ENCODE measurements around the gene SCT. TPM values are rescaled to one million over a fixed set of nuclear protein-coding genes. Genes with fewer than 3 reads are reported as not detected.

The SCT gene
- total RNA-seq, 1 donor from 2014 or later, result not detected

DNA sequence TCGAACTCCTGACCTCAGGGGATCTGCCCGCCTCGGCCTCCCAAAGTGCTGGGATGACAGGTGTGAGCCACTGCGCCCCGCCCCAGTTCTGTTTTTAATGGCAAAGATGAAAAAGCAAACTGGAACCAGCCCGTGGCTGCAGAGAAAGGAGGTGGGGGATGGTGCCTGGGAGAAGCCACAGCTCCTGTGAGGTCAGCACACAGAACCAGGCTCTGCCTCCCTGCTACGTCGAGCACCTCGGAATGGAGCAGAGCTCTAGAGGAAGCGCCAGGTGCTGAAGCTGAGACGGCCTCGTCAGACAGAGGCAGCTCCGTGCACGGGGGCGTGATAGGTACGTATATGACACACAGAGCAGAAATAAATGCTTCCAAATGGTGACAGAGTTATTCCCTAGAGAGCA lies 18.6 kb upstream of the SCT start:
- no peak for DNase-seq (ENCODE audit: low spot score)
- intact Hi-C loops (cut with DNase I), result no loop called here

DNA sequence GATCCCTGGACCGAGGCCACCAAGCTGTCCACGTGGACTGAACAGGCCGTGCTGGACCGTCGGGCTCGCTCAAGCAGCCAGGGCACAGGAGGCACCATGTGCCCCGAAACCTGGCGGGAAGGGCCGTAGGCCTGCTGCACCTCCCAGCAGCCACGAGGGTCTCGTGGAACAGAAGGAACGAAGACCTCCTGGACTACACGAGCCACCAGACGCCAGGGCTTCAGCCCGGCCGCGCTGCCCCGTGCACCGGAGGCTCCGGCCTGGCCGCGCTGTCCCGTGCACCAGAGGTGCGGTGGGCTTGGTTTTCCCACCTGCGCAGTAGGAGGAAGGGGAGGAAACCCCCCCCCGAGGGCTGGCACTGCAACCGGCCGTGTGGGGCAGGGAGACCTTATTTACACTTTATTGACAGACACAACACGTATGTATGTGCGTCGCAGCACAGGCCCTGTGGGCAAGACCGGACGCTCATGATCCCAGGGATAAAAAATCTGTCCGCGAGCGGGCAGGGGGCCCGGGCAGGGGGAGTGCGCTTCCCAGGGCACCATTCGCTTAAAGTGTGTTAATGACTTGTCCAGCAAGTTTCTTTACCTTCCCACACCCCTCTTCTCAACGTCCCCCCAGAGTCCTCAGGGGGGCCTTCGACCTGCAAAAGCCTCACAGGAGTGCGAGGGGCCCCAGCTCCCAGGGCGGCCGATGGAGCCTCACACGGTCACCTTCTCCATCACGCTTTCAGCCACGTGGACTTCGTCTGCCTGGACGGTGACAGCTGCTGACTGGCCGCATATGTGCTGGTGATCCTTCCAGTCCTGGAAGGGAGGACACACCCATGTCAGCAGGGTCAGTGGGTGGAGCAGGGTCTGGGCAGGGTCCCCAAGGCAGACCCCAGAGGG lies 17.1 kb upstream of the SCT start:
- intact Hi-C loops (cut with DNase I), result no loop called here
- no peak for DNase-seq (ENCODE audit: low spot score)

DNA sequence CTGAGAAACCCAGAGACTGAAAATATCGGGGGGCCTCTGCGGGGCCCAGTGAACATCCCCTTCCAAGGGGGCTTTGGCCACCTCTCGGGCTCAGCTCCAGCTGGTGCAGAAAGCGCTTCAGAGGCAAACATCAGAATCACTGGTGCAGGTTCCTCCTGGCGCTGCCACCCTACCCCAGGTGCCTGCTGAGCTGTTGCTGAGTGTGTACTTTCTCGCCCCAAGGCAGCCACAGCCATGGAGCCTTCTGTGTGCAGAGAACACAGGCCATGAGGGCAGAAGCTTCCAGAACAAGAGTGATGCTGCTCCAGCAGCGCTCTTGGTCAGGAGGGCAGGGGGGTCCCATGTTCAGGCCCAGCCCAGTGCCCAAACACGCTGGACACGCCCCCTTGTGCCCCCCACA lies 16.4 kb upstream of the SCT start:
- intact Hi-C loops (cut with DNase I), result no loop called here
- no peak for DNase-seq (ENCODE audit: low spot score)

DNA sequence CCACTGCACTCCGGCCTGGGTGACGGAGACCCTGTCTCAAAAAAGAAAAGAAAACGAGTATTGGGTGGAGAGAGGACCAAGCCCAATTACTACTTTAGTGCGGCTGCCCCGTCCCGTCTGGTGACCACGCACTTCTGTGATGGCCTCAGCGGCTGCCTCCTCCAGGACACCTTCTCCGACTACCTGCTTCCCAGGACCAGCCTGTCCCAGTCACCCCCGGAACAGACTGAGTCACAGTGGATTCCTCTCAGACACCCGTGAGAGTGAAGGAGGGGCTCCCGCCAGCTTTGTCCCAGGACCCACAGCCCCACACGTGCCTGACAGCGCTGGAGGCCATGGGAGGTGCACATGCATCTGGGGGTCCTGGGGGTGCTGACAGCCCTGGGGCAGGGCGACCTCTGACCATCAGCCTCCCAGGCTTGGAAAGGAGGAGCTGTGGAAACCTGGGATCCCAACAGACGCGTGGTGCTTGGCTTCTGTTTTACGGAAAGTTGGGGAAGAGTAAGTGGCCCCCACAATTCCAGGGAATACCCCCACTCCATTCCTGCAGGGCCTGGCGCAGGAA lies 14.9 kb upstream of the SCT start:
- DNase-seq (ENCODE audit: low spot score), result no peak
- intact Hi-C loops (cut with DNase I), result no loop called here

- intact Hi-C loops (cut with DNase I), result no loop called here
- no peak for DNase-seq (ENCODE audit: low spot score)
Measured at GRCh38 chr11:640021-640706, 13.2 kb upstream of the SCT start.

DNA sequence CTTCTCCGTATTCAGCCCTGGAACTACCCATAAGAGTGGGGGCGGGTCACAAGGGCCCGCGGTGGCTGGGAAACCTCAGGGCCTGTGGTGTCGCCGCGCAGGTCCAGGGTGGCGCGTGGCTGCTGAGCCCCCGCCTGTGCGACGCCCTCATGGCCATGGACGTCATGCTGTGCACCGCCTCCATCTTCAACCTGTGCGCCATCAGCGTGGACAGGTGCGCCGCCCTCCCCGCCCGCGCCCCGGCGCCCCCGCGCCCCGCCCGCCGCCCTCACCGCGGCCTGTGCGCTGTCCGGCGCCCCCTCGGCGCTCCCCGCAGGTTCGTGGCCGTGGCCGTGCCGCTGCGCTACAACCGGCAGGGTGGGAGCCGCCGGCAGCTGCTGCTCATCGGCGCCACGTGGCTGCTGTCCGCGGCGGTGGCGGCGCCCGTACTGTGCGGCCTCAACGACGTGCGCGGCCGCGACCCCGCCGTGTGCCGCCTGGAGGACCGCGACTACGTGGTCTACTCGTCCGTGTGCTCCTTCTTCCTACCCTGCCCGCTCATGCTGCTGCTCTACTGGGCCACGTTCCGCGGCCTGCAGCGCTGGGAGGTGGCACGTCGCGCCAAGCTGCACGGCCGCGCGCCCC lies 12.5 kb upstream of the SCT start:
- DNase-seq (ENCODE audit: low spot score), result no peak
- intact Hi-C loops (cut with DNase I), result no loop called here

DNA sequence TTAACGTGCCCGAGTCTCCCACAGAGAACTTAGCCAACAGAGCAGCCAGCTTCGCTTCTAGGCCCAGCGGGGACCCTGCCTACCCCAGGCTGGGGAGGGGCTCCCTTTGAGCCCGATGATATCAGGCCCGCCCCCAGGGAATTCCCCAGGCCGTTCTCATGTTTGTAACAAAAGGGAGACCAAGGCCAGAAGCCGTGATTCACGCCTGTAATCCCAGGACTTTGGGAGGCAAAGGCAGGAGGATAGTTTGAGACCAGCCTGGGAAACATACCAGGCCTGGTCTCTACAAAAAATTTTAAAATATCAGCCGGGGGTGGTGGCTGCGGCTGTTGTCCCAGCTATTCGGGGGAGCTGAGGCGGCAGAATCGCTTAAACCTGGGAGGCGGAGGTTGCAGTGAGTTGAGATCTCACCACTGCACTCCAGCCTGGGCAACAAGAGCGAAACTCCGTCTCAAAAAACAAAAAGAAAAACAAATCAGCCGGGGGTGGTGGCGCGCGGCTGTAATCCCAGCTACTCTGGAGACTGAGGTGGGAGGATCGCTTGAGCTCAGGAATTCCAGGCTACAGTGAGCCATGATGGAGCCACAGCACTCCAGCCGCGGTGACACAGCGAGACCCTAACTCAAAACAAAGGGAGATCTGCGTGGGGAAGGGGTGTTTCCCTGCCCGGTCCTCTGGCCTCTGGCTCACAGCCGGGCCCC lies 11.8 kb upstream of the SCT start:
- intact Hi-C loops (cut with DNase I), result no loop called here
- DNase-seq (ENCODE audit: low spot score), result no peak

- DNase-seq (ENCODE audit: low spot score), result no peak
- intact Hi-C loops (cut with DNase I), result no loop called here
Measured at GRCh38 chr11:637593-638521, 10.9 kb upstream of the SCT start.

GRCh38 chr11:637333-637592 lies 10.3 kb upstream of the SCT start:
- intact Hi-C loops (cut with DNase I), result no loop called here
- no peak for DNase-seq (ENCODE audit: low spot score)

DNA sequence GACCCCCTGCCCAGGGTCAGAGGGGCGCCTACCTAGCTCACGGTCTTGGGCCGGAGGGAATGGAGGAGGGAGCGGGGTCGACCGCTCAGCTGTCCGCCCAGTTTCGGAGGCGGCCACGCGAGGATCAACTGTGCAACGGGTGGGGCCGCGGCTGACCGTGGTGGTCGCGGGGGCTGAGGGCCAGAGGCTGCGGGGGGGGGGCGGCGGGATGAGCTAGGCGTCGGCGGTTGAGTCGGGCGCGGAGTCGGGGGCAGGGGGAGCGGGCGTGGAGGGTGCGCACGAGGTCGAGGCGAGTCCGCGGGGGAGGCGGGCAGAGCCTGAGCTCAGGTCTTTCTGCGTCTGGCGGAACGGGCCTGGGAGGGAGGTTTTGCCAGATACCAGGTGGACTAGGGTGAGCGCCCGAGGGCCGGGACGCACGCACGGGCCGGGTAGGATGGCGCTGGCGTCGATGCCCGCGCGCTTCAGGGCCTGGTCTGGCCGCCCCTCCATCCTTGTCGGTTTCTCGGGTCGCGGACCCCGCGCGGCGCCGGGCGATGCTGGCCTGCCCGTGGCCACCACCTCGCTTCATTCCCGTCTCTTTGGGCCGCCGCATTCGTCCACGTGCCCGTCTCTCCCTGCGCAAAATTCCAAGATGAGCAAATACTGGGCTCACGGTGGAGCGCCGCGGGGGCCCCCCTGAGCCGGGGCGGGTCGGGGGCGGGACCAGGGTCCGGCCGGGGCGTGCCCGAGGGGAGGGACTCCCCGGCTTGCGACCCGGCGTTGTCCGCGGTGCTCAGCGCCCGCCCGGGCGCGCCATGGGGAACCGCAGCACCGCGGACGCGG lies 9.7 kb upstream of the SCT start, which contains the start of gene DRD4:
Gene DRD4 (plus strand): TSS at position 759 of the 822 bp plus-strand sequence. CDS start 36 bp downstream, at position 795.
- no peak for DNase-seq (ENCODE audit: low spot score)

DNA sequence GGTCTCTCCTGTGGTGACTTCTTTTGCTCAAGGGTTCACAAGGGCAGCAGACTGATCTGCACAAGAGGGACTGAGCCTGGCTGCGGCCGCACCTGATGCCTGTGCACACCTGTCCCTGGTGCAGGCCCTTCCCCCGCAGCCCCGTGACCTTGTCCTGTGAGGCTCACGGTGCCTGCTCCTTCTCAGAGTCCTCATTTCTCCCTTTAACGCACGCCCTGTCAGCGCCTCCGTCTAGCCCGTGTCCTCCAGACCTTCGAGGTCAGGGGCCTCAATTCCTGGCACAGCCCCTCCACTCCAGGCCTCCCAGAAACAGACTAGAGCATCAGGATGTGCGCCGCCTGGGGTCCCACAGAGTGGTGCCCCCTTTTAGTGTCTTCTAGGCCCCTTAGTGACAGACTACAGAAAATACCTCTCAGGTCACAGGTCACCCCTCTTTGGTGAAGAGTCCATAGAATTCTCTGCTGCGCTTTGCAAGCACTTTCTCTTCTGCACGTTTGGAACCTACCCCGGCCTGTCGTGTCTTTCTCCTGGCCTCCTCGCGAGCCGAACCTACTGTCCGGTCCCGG lies 9.0 kb upstream of the SCT start:
- intact Hi-C loops (cut with DNase I), result no loop called here

More for the DNA sequence above, 9.7 kb upstream of the SCT start, which contains the start of gene DRD4:
- intact Hi-C loops (cut with DNase I), result no loop called here

GRCh38 chr11:630871-631270 lies 3.9 kb upstream of the SCT start:
- DNase-seq (ENCODE audit: low spot score), result no peak
- intact Hi-C loops (cut with DNase I), result no loop called here

More for the DNA sequence above, 9.0 kb upstream of the SCT start:
- no peak for DNase-seq (ENCODE audit: low spot score)

- no peak for DNase-seq (ENCODE audit: low spot score)
- intact Hi-C loops (cut with DNase I), result no loop called here
Measured at GRCh38 chr11:629237-629583, 2.2 kb upstream of the SCT start.

DNA sequence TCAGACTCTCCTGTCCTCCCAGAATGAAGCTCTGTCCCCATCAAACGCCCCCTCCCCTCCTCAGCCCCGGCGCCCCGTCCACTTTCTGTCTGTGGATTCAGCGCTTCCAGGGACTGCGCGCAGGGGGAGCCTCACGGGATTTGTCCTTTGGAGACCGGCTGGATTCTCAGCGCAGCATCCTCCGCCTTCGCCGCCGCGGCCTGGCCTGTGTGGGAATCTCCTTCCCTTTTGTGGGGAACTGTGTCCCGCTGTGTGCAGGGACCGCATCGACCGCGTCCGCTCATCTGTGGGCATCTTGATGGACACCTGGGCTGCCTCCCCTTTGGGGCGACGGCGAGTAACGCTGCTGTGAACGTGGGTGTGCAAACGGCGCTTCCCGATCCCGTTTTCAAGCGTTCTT lies 1.1 kb upstream of the SCT start:
- no peak for DNase-seq (ENCODE audit: low spot score)
- intact Hi-C loops (cut with DNase I), result no loop called here

DNA sequence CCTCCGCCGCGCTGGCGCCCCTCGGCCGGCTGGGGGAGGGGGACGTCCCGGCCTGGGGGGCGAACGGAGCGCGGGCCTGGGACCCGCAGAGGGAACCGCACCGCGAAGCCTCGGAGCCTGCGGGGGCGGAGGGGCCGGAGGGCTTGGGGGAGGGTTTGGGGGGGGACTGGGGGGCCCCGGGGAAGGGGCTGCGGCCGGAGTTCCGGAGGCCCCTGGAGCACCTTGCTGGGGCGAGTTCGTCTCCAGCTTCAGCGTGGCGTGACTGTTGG lies 261 bp upstream of the SCT start:
- DNase-seq (ENCODE audit: low spot score), result no peak
- intact Hi-C loops (cut with DNase I), result no loop called here

DNA sequence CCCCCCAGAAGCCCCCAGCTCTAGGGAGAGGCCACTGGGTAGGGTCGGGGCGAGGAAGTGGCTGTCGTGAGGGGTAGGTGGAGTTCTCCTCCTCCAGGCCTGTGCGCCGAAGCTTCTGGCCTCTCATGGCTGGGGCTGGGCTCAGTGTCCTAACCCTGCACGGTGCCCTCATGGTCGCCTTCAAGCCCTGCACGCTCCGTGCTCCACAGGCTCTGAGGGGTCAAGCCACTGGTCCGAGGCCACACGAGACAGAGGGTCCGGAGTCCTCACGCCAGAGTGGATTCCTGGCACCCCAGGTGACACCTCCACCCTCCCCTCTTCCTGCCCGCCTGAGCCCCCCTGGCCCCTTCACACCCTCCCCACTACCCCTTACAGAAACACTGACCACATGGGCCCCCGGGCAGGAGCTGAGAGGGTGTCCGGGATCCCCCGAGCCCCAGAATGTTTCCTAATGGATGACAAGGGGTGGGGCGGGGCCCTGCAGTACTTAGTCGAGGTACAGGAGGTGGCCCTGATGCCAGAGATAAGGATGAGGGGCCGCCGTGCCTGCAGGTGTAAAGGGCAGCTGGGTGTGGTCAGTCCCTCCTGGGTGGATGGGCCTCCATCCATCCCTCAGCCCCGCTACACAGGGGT lies 1.2 kb downstream of the SCT start:
- no peak for DNase-seq (ENCODE audit: low spot score)
- intact Hi-C loops (cut with DNase I), result no loop called here
